NCI-H82 treated with DMSO at 0.1 percent for 48 hours (cell line): ENCODE results near the gene FHIT.

Experiments used
- DNase-seq: peaks from one replicate; lab custom pipeline; 2025; ENCODE audit not compliant: unreplicated experiment; lab: John Stamatoyannopoulos, UW

Gene FHIT

DNA sequence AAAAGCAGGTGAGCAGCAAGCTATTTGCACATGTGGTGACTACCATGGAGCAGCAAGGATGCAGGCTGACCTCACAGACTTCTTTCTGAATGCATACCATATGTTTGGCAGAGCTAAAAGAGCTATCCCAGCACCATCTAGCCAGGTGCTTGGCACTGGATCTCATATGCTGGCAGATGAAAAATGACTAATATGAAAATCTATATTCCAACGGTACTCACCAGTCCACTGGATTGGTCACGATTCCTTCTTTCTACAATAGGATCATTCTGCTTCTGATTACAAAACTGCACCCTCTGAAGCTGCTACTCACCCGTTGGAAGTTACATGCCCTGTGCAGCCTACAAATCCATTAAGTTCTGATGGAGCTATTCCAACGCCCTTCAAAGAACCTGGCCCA, 1487.1 kb downstream of the FHIT start:
- DNase-seq: no peak

DNA sequence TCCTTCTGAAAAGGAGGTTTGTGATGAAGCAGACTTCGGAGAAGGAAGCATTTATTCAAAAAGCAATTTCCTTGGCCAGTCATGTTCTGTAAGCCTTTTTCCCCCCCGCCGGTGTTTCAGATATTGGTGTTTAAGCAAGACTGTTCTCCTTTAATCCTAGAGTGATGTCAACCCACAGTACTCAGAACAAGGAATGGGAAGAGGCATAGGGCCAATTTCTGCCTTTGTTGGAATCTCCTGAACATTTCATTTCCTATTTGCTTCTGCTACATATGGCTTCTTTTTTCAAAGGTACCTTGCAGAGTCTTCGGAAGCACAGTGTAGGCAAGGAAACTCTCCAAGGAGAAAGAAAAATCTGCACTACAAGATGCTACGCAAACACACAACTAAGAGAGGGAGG, 1488.3 kb downstream of the FHIT start:
- DNase-seq: no peak

- DNase-seq: no peak
Observed at GRCh38 chr3:59759298-59760031, 1491.8 kb downstream of the FHIT start.

DNA sequence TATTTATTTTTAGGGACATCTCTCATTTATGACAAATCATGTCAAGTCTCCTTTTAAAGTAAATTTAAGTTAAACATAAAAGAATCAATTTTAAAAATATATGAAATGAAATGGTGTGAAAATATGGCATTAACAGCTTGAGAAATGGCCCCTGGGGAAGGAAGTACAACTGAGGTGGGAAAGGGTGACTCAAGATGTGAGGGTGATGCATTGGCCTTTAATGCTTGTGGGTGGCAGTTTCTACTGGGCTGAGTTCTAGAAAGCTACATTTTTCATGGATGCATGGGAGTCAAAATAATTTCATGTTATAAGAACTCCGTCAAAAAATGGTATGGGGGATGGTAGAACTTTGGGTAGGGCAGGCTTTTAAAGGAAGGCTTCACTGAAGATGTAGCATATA, 1492.6 kb downstream of the FHIT start:
- DNase-seq: no peak

GRCh38 chr3:59756934-59757333, 1494.3 kb downstream of the FHIT start:
- no peak for DNase-seq

GRCh38 chr3:59754456-59755129, 1496.7 kb downstream of the FHIT start:
- no peak for DNase-seq

GRCh38 chr3:59753808-59754450, 1497.3 kb downstream of the FHIT start:
- no peak for DNase-seq

GRCh38 chr3:59752925-59753324, 1498.3 kb downstream of the FHIT start:
- no peak for DNase-seq

DNA sequence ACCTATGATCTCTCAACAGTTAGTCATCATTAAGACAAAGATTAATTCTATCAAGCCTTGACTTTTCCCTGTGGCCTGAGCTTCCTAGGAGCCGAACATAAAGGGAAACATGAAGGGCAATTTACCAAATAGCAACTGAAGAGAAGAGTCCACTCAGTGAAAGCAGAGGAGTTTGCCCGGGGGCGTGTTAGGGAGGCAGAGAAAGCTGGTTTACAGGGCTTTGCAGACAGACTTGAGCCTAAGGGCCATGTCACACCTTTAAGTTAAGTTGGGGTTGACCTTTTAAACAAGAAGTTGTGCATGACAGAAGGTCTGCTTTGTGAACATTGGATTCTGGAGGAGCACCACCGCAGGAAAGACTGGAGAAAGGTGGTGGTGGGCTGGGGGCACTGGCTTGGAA, 1499.6 kb downstream of the FHIT start:
- DNase-seq: no peak

- DNase-seq: no peak
Observed at GRCh38 chr3:59750391-59750790, 1500.9 kb downstream of the FHIT start.

DNA sequence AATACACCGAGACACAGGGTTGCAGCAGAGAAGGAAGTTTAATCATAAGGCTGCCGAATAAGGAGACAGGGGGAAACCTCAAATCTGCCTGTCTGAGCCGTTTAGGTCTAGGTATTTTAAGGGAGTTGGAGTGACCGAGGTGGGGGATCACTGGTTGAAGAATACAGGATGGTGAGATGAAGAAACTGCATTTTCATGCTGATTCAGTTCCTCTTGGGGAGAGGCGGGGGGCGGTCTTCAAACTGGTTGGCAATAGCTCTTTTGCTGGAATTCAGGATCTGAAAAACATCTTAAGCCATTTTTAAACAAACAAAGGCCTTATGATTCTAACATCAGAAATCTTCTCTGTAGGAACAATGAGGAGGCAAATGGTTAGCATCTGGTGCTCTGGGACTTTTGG, 1502.0 kb downstream of the FHIT start:
- no peak for DNase-seq

DNA sequence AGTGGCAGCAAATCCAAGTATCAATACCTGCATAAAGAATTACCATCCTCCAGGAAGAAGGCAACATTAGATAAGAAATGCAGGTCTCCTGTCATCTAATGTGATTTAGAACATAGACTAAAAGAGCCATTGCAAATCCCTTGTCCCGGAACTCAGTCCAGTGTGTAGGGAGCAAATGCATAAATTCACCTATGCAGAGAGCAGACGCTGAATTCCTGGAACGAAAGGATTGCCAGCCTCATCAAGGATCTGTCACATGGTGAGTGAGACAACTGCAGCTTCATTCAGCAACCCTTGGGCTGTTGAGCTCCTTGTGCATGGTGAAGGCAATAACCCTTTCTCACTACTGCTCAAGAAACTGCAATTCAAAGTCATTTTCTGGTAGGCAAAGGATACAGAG, 1504.7 kb downstream of the FHIT start:
- DNase-seq: no peak

DNA sequence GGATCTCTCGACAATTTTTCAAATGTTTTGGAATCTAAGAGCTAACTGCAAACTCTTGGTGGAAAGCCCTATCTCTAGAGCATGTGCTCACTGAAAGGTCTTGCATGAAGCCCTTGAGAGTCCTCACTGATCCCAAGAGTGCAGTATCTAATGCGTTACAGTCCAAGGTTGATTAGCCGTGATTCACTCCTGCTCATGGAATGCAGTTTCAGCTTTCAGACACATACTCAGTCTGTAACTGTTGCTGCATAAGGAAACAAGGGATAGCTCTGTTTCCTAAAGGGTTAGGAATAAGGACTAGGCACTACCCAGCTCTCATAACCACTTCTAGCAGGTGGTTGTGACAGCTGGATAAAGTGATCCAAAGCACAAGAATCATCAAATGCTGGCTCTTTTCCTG, 1514.0 kb downstream of the FHIT start:
- no peak for DNase-seq

- DNase-seq: no peak
Observed at GRCh38 chr3:59734061-59734460, 1517.2 kb downstream of the FHIT start.

DNA sequence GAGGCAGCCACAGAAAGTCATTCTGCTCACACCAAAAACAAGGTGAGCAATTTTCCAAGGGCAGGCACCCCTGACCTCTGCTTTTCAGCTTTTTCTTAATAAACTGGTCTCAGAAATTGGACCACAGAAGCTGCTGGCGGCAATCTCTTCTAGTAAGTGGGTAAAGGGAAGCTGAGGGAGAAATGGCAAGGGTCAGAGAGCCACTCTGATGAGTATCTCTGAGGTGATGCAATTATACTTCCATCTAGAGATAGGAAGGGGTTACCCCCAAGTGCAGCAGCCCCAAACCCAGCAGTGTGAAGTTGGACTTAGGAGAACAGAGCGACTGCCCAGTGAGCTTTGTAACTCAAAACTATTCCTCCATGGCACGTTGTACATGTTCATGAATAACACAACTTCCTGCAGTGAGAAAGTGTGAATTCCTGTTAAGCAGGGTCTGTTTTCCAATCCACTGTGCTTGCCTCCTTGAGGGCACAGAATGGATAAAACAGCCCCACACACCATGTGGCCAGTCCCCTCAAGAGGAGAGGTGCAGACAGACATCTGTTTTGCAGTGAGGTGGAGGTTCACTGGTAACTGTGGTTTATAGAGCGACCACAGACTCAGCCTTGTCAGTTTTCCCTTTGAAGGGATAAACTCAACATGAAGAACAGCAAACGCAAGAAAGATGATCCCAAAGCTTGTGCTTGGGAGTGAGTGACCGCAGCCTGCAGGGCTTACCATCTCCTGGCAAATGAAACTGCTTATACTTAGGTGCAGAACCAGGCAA, 1518.0 kb downstream of the FHIT start:
- no peak for DNase-seq

DNA sequence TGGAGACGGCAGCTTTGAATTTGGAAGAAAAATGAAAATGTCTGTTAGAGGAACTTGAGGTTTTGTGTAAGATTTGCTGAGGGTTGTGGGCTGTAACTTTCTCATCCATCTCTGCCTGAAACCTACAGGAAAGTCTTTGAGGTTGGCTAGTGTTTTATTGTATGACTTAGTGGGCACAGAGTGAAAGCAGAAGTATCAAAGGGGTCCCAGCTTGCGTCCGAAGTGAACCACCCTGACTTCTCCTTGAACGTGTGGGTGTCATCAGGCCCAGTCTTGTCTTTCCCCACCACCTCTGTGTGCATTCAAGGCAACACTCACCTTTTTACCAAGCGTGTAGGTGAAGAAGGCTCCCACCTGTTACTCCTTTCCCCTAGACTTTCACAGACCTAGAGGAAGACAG, 1519.3 kb downstream of the FHIT start:
- DNase-seq: no peak

DNA sequence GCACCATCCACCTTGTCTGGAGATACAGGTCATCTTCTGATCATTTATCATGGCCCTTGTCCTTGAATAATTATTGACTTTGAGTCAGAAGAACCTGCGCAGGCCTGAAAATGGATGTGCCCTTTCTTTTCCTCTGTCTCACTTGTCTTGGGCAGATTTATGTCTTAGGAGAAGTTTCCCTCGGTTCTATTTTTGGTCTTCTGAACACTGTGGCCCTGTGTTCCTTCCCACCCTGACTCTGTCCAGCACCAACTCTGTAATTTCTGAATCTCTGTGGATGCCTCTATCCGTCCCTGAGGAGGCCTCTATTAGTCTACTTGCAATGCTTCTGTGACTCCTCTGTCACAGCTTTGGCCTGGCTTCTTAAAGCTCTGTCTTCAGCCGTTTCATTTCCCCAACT, 1520.7 kb downstream of the FHIT start:
- DNase-seq: no peak

GRCh38 chr3:59728587-59728908, 1522.7 kb downstream of the FHIT start:
- DNase-seq: no peak

- no peak for DNase-seq
Observed at GRCh38 chr3:59727902-59728586, 1523.2 kb downstream of the FHIT start.

DNA sequence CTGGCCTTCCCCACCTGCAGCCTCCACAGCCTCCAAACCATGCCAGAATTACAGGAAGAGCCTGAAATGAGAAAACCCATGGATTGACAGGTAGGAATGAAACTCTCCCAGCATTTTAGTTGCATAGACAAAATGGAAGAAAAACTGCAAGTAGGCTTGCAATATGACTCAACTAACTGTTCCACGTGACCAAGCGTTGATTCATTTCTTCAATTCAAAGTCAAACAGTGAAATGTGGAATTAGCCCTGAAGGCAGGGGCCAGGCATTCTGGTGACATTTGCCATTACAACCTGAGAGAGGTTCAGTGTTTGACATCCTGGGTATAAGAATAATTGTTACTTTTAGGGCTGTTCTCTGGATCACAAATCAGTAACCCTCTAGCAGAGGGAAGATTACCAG, 1525.0 kb downstream of the FHIT start:
- DNase-seq: no peak

GRCh38 chr3:59717679-59718205, 1533.5 kb downstream of the FHIT start:
- DNase-seq: no peak
